Ovary (tissue), 3 donors: ENCODE measurements around the gene DAZAP2.

Source experiments
- POLR2A ChIP-seq: fragments of 450-650 bp; IDR thresholded peaks from one replicate; pipeline ENCODE4 v1.6.1; 2017; ENCODE audit warnings: antibody characterized with exemption, mild to moderate bottlenecking, moderate library complexity
- TF ChIP-seq, protein P1 (sequence below), 3 donors: fragments of 450-650 bp in 2 of 3; fragments of 200-600 bp in 1 of 3; IDR thresholded peaks; one replicate each; pipeline versions ENCODE4 v1.5.1 to v1.8.0; 2016 to 2022; ENCODE audit warnings: antibody characterized with exemption in 3 of 3, mild to moderate bottlenecking in 1 of 3
- donor health status: DM: no; HTN: no; CAD: no.

DNA sequence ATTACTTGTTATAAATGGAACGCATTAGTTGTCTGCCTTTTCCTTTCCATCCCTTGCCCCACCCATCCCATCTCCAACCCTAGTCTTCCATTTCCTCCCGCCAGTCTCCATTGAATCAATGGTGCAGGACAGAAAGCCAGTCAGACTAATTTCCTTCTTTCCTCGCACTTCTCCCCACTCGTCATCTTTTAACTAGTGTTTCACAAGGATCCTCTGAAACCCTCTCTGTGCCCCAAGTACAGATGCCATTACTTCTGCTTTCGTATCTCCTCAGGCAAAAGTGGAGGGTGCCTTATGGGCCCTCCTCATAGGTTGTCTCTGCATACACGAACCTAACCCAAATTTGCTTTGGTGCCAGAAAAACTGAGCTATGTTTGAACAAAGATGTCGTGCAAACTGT is 4.2 kb downstream of the DAZAP2 start:
- no peak for TF ChIP-seq POLR2A
- TF ChIP-seq, protein P1, sequence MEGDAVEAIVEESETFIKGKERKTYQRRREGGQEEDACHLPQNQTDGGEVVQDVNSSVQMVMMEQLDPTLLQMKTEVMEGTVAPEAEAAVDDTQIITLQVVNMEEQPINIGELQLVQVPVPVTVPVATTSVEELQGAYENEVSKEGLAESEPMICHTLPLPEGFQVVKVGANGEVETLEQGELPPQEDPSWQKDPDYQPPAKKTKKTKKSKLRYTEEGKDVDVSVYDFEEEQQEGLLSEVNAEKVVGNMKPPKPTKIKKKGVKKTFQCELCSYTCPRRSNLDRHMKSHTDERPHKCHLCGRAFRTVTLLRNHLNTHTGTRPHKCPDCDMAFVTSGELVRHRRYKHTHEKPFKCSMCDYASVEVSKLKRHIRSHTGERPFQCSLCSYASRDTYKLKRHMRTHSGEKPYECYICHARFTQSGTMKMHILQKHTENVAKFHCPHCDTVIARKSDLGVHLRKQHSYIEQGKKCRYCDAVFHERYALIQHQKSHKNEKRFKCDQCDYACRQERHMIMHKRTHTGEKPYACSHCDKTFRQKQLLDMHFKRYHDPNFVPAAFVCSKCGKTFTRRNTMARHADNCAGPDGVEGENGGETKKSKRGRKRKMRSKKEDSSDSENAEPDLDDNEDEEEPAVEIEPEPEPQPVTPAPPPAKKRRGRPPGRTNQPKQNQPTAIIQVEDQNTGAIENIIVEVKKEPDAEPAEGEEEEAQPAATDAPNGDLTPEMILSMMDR (IDR thresholded peaks at IDR 0.05): no peak
